GM23338 (cell line): Measurements from ENCODE around the gene P2RX7. TPM values are rescaled to one million over a fixed set of nuclear protein-coding genes. Genes with fewer than 3 reads are reported as not detected.

Experiments
- ATAC-seq: fragments of 200-7000 bp; cut with Tn5 transposase; 3 replicates; pipeline ENCODE4 v1.9.1; 2020
- DNase-seq: peaks from one replicate; pipeline ENCODE4 v3.0.0-alpha.2; 2015; ENCODE audit warnings: low spot score
- H2AFZ ChIP-seq: fragments of 200-600 bp; sonication (generic); 2 replicates; pipeline ENCODE4 v1.8.0; 2016; ENCODE audit warnings: antibody characterized with exemption, mild to moderate bottlenecking, moderate library complexity
- H3F3A ChIP-seq: fragments of 200-600 bp; sonication (generic); replicated peaks from 2 replicates; pipeline ENCODE4 v1.8.0; 2017; ENCODE audit warnings: antibody characterized with exemption, mixed run types, low read depth
- H3K27ac ChIP-seq: fragments of 200-600 bp; sonication (generic); 2 replicates; pipeline ENCODE4 v1.6.1; 2016; ENCODE audit warnings: low read depth
- H3K27me3 ChIP-seq: fragments of 200-600 bp; sonication (generic); 2 replicates; pipeline ENCODE4 v1.8.0; 2016; ENCODE audit warnings: mild to moderate bottlenecking, mixed run types, moderate library complexity; ENCODE audit not compliant: insufficient read depth
- H3K36me3 ChIP-seq: fragments of 200-600 bp; sonication (generic); 2 replicates; pipeline ENCODE4 v1.8.0; 2016; ENCODE audit warnings: mild to moderate bottlenecking; ENCODE audit not compliant: insufficient read depth
- H3K4me1 ChIP-seq: fragments of 200-600 bp; sonication (generic); 2 replicates; pipeline ENCODE4 v1.8.0; 2016; ENCODE audit warnings: mild to moderate bottlenecking, moderate library complexity; ENCODE audit not compliant: insufficient read depth
- H3K4me2 ChIP-seq: fragments of 200-600 bp; sonication (generic); 2 replicates; pipeline ENCODE4 v1.7.1; 2017; ENCODE audit warnings: mixed run types
- H3K4me3 ChIP-seq: fragments of 200-600 bp; sonication (generic); 2 replicates; pipeline ENCODE4 v1.6.1; 2016; ENCODE audit warnings: mixed run types
- H3K79me2 ChIP-seq: fragments of 200-600 bp; sonication (generic); replicated peaks from 2 replicates; pipeline ENCODE4 v1.8.0; 2017; ENCODE audit warnings: mild to moderate bottlenecking; ENCODE audit not compliant: insufficient read depth
- H3K9me2 ChIP-seq: fragments of 200-600 bp; sonication (generic); 2 replicates; pipeline ENCODE4 v1.8.0; 2017; ENCODE audit not compliant: insufficient read depth
- H4K20me1 ChIP-seq: fragments of 200-600 bp; sonication (generic); replicated peaks from 2 replicates; pipeline ENCODE4 v1.8.0; 2017; ENCODE audit warnings: mild to moderate bottlenecking; ENCODE audit not compliant: insufficient read depth
- H3K27ac Mint-ChIP-seq: 2 replicates; pipeline ENCODE4 v1.8.0; 2020; ENCODE audit warnings: inconsistent platforms, mild to moderate bottlenecking, moderate library complexity, mixed read lengths
- H3K27me3 Mint-ChIP-seq: 3 replicates; pipeline ENCODE4 v1.8.0; 2022; ENCODE audit warnings: low read depth, mild to moderate bottlenecking, moderate library complexity, mixed read lengths, inconsistent platforms; ENCODE audit not compliant: insufficient read depth, poor library complexity
- H3K36me3 Mint-ChIP-seq: 3 replicates; pipeline ENCODE4 v1.8.0; 2021; ENCODE audit warnings: low read depth, mild to moderate bottlenecking, inconsistent platforms, moderate library complexity, mixed read lengths
- H3K4me1 Mint-ChIP-seq: 3 replicates; pipeline ENCODE4 v1.8.0; 2020; ENCODE audit warnings: mild to moderate bottlenecking, inconsistent platforms, mixed read lengths
- H3K4me3 Mint-ChIP-seq: 3 replicates; pipeline ENCODE4 v1.8.0; 2021; ENCODE audit warnings: moderate library complexity, mild to moderate bottlenecking, inconsistent platforms, mixed read lengths
- H3K9me3 Mint-ChIP-seq: 3 replicates; pipeline ENCODE4 v1.8.0; 2020; ENCODE audit warnings: moderate library complexity, mild to moderate bottlenecking, inconsistent platforms, mixed read lengths
- CREB1 ChIP-seq: fragments of 250-450 bp; sonication (Bioruptor Pico); IDR thresholded peaks from 2 replicates; pipeline ENCODE4 v1.5.0; 2020; ENCODE audit warnings: low read depth, mild to moderate bottlenecking, moderate library complexity
- CTCF ChIP-seq, 2 experiments: fragments of 200-600 bp in 1 of 2; sonication (generic) in 1 of 2; conservative IDR thresholded peaks; 2 replicates each; pipeline versions ENCODE4 v1.5.1 to v1.6.1; 2016 to 2017; ENCODE audit warnings: antibody characterized with exemption in 2 of 2, low read depth in 2 of 2, mild to moderate bottlenecking in 2 of 2, moderate library complexity in 1 of 2
- ETS1 ChIP-seq: IDR thresholded peaks from 2 replicates; pipeline ENCODE4 v1.6.1; 2016; ENCODE audit warnings: antibody characterized with exemption
- EZH2 ChIP-seq: fragments of 200-600 bp; sonication (generic); IDR thresholded peaks from one replicate; pipeline ENCODE4 v1.8.0; 2017; ENCODE audit warnings: antibody characterized with exemption, mild to moderate bottlenecking, low read depth; ENCODE audit not compliant: unreplicated experiment
- EZH2phosphoT487 ChIP-seq: fragments of 200-600 bp; sonication (generic); IDR thresholded peaks from one replicate; pipeline ENCODE4 v1.8.1; 2018; ENCODE audit warnings: antibody characterized with exemption; ENCODE audit not compliant: unreplicated experiment
- JUNB ChIP-seq: IDR thresholded peaks from one replicate; pipeline ENCODE4 v1.6.1; 2016; ENCODE audit warnings: antibody characterized with exemption; ENCODE audit not compliant: unreplicated experiment
- NANOG ChIP-seq: IDR thresholded peaks from 2 replicates; pipeline ENCODE4 v1.6.1; 2016; ENCODE audit warnings: antibody characterized with exemption, borderline replicate concordance
- POLR2AphosphoS5 ChIP-seq: IDR thresholded peaks from 2 replicates; pipeline ENCODE4 v1.6.1; 2016; ENCODE audit warnings: antibody characterized with exemption, low read depth
- REST ChIP-seq: IDR thresholded peaks from one replicate; pipeline ENCODE4 v1.6.1; 2018; ENCODE audit warnings: antibody characterized with exemption; ENCODE audit not compliant: unreplicated experiment
- STAT1 ChIP-seq: IDR thresholded peaks from one replicate; pipeline ENCODE4 v1.6.1; 2016; ENCODE audit warnings: antibody characterized with exemption; ENCODE audit not compliant: unreplicated experiment
- ZNF114 ChIP-seq: fragments of 250-450 bp; sonication (Bioruptor Pico); IDR thresholded peaks from 2 replicates; pipeline ENCODE4 v1.5.0; 2020; ENCODE audit warnings: mild to moderate bottlenecking, moderate library complexity
- ZNF331 ChIP-seq: fragments of 250-450 bp; sonication (Bioruptor Pico); IDR thresholded peaks from 2 replicates; pipeline ENCODE4 v1.5.0; 2020; ENCODE audit warnings: low read depth, mild to moderate bottlenecking, moderate library complexity
- ZNF462 ChIP-seq: fragments of 250-450 bp; sonication (Bioruptor Pico); IDR thresholded peaks from 2 replicates; pipeline ENCODE4 v1.5.0; 2020; ENCODE audit warnings: mild to moderate bottlenecking, moderate library complexity
- polyA plus RNA-seq: library from polyadenylated mRNA; unstranded; fragments of >200 nt; fragmentation: Nextera tagmentation; extraction: Ambion mirVana; gene quantifications from 2 replicates; pipeline ENCODE4 v1.2.1, GENCODE V29; 2016
- total RNA-seq: library from RNA; depleted of rRNA; stranded (reverse); fragments of >200 nt; shearing (Covaris generic); gene quantifications from 2 replicates; pipeline ENCODE4 v1.2.3, GENCODE V29; 2014

P2RX7 gene
- total and polyA plus RNA-seq, 2 experiments from 2014 or later = 0.24 to 0.48 TPM

- Histone ChIP-seq H2AFZ (no peak overlapping the region), H3K4me1 (no peaks in the 10 kb centered on the region), H4K20me1 (no peaks in the 10 kb centered on the region), H3K27me3 (no peaks in the 10 kb centered on the region), H3K9me2 (0 out of 2 replicates have a peak, but pooled peaks cover 3% of the 10 kb centered on the region), H3K79me2 (no peaks in the 10 kb centered on the region), H3K27ac (no peak overlapping the region), H3K36me3 (no peaks in the 10 kb centered on the region), H3F3A (no peaks in the 10 kb centered on the region), H3K4me3 (no peak overlapping the region), H3K4me2 (no peak overlapping the region)
- Mint-ChIP-seq H3K36me3 (no peaks in the 10 kb centered on the region), H3K4me1 (no peaks in the 10 kb centered on the region), H3K4me3 (no peak overlapping the region), H3K27me3 (peaks cover 8% of the 10 kb centered on the region), H3K27ac (no peak overlapping the region), H3K9me3 (no peaks in the 10 kb centered on the region)
- DNase-seq (no peak), ATAC-seq (no peak)
- TF ChIP-seq ETS1 (no peak), ZNF114 (CRISPR knock-in tag) (no peak), JUNB (no peak), CREB1 (CRISPR knock-in tag) (no peak), NANOG (no peak), EZH2phosphoT487 (no peak), ZNF462 (CRISPR knock-in tag) (no peak), EZH2 (no peak), CTCF (conservative IDR thresholded peaks at IDR 0.05; ENCODE audit: low read depth in 2 of 2) (no peak), POLR2AphosphoS5 (no peak), REST (no peak), ZNF331 (CRISPR knock-in tag) (no peak), STAT1 (no peak)
Observed at GRCh38 chr12:121167951-121168350, 35.3 kb downstream of the P2RX7 start.
